GM21529 (cell line): Measurements from ENCODE around the gene OR14K1.
"Not testable (repeated sequence)": the region's sequence is repeated elsewhere in the genome, so short reads cannot be mapped to it uniquely, and the experiment has no call there.

ENCODE experiments used
- ATAC-seq: cut with Tn5 transposase; IDR thresholded peaks from one replicate; pipeline ENCODE4 v1.9.1; 2021; ENCODE audit not compliant: unreplicated experiment

The OR14K1 gene, protein sequence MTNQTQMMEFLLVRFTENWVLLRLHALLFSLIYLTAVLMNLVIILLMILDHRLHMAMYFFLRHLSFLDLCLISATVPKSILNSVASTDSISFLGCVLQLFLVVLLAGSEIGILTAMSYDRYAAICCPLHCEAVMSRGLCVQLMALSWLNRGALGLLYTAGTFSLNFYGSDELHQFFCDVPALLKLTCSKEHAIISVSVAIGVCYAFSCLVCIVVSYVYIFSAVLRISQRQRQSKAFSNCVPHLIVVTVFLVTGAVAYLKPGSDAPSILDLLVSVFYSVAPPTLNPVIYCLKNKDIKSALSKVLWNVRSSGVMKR

GRCh38 chr1:247738315-247738714 is at the start of gene OR14K1:
TSS of gene OR14K1 (plus strand) at chr1:247738615. CDS start at chr1:247738615, 0 bp downstream.
- no peak for ATAC-seq

DNA sequence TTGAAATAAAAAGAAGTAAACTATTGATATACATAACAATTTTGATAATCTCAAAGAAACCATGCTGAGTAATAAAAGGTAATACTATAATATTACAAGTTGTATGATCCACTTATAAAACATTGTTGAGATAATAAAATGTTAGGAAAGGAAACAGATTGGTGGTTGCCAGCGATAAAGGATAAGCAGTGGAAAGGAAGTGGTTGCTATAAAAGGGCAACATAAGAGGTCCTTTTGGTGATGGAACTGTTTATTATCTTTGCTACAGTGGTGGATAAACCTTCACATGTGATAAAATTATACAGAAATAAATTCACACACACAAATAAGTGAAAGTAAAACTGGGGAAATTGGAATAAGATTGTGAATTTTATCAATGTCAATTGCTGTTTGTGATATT is 37.1 kb upstream of the OR14K1 start:
- no peak for ATAC-seq

DNA sequence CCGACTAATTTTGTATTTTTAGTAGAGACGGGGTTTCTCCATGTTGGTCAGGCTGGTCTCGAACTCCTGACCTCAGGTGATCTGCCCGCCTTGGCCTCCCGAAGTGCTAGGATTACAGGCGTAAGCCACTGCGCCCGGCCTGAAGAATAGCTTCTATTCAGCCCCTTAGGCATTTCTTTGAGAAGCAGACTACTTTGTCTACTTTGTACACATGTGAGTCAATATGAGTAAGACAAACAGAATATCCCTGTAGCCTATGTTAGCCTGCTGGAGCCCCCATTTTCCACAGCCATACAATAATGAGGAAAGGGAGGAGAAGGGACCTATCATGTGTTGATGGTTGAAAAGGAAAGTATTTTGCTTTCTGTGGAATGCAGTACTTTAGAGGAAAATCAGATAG is 27.7 kb upstream of the OR14K1 start:
- ATAC-seq = not testable (repeated sequence)

GRCh38 chr1:247713753-247714152 is 24.7 kb upstream of the OR14K1 start:
- no peak for ATAC-seq

GRCh38 chr1:247716546-247716945 is 21.9 kb upstream of the OR14K1 start, which contains the start of gene OR6F1:
TSS of gene OR6F1 (minus strand) at chr1:247716646. CDS start at chr1:247712755, 3,891 bp downstream.
- no peak for ATAC-seq

DNA sequence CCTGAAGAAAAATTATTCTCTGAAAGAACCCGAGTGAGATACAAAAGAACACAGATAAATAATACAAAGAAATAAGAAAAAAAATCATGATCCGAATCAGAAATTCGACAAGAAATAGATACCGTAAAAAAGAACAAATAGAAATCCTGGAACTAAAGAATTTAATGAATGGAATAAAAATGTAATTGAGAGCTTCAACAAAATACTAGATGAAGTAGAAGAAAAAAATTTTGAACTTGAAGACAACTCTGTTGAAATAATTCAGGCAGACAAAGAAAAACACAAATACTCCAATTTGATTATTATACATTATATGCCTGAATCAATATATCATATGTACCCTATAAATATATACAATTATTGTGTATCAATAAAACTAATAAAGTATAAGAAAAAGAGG is 17.2 kb upstream of the OR14K1 start:
- no peak for ATAC-seq

GRCh38 chr1:247740721-247741120 is 2.3 kb downstream of the OR14K1 start:
- ATAC-seq = no peak

GRCh38 chr1:247741756-247742155 is 3.3 kb downstream of the OR14K1 start:
- no peak for ATAC-seq

DNA sequence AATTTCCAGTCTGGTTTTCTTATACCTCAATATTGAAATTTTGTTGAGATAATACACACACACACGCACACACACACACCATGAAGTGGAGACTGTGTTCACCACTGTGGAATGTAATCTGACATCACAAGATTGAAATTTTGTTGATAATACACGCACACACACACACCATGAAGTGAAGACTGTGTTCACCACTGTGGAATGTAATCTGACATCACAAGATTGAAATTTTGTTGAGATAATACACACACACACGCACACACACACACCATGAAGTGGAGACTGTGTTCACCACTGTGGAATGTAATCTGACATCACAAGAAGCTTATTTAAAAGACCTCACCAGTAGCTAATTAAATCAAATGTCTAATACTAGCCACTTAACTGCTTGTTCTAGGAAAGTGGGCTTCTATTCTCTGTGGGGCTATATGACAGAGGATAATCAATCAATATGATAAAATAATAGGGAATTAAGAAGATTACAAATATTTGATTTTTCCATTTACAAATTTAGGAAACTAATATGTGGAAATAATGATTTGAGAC is 3.9 kb downstream of the OR14K1 start:
- not testable (repeated sequence) for ATAC-seq

DNA sequence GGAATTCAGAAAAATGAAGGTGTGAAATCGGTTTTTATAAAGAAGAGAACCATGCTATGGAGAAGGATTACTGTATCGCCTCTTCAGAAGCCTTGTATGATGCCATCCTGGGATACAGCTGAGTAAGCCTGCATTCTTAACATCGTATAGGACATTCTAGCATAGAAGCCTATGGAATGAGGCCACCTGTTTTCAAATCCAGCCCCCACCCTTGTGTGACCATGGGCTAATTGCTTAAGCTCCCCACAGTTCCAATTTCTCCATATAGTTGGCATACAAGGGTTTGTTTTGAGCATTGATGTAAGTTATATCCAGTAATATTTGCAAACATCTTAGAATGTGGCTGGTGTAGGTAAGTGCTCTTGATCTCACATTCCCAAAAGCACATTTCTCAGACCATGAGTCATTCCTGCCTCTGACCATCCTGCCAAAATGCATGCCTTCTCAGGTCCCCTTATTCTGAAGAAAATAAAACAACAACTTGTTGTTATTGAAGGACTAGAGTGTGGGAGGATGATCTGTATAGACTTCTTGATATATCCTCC is 8.0 kb downstream of the OR14K1 start:
- no peak for ATAC-seq

DNA sequence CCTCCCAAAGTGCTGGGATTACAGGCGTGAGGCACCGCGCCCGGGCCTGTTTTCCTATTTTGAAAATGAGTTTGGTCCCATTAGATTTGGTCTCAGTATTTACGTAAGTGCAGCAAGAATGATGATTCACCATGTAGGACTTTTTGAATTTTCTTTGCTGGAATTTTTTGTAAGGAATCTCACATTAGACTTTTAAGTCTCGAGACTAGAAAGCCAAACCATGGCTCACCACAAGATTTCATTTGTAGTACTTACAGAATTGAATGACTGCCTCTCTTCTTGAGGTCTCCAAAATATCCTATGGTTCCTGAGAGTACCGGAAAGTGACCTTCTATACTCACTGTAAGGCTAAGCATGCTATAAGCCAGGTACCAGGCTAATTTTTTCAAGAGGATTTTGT is 9.2 kb downstream of the OR14K1 start:
- no peak for ATAC-seq

GRCh38 chr1:247748041-247748440 is 9.6 kb downstream of the OR14K1 start, which contains the start of gene OR14A2:
TSS of gene OR14A2 (minus strand) at chr1:247748141.
- ATAC-seq = no peak

DNA sequence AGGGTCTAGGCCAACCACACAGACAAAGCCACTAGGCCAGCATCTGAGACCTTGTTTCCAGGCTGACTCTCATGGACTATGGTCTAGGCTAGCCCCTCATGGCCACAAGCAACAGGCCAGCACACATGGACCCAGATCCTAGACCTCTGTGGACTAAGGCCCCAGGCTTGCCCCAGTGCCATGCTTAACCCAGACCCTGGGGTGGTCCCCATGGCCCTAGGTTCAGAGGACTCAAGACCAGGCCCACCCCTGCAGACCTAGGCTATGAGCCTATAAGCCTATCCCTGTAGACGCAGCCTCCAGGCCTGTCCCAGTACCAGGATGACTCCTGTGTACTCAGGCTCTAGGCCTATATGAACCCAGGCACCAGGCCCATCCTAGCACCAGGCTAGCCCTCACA is 11.5 kb downstream of the OR14K1 start:
- ATAC-seq = no peak

DNA sequence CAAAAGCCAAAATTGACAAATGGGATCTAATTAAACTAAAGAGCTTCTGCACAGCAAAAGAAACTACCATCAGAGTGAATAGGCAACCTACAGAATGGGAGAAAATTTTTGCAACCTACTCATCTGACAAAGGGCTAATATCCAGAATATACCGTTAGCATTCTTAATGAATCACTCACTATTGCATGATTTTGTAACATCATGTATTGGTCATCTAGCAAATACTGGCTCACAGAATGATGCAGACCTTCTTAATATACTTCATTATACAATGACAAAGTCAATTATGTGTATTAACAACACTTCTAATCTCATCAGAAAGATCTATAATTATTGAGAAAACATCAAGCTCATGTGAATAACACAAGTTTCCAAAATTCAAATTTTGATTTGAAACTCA is 15.9 kb downstream of the OR14K1 start:
- ATAC-seq = not testable (repeated sequence)

GRCh38 chr1:247760456-247760855 is 22.0 kb downstream of the OR14K1 start, which contains the start of gene OR1C1:
TSS of gene OR1C1 (minus strand) at chr1:247760556. CDS start at chr1:247758406, 2,150 bp downstream.
- no peak for ATAC-seq

DNA sequence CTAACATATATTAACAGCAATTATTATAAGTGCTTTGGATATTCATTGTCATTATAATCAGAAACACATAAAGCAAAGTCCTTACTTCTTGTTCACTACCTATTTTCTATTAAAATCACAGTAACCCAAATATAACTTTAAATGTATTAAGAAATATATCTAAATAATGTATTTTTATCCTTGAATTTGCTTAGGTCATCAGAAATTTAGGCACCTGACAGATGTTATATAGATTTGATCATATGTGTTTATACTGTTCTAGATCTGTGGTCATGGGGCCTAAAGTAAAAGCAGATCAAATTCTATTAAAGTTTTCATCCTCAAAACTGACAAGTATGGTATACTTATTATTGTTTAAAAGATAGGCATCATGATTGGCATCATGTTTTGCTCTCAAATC is 31.2 kb downstream of the OR14K1 start:
- no peak for ATAC-seq
